HG03135 (cell line): ENCODE results near the gene TMEM18.

Source experiments
- ATAC-seq: cut with Tn5 transposase; IDR thresholded peaks from one replicate; pipeline ENCODE4 v1.9.1; 2021; ENCODE audit warnings: mild to moderate bottlenecking, moderate library complexity; ENCODE audit not compliant: unreplicated experiment

The TMEM18 gene

DNA sequence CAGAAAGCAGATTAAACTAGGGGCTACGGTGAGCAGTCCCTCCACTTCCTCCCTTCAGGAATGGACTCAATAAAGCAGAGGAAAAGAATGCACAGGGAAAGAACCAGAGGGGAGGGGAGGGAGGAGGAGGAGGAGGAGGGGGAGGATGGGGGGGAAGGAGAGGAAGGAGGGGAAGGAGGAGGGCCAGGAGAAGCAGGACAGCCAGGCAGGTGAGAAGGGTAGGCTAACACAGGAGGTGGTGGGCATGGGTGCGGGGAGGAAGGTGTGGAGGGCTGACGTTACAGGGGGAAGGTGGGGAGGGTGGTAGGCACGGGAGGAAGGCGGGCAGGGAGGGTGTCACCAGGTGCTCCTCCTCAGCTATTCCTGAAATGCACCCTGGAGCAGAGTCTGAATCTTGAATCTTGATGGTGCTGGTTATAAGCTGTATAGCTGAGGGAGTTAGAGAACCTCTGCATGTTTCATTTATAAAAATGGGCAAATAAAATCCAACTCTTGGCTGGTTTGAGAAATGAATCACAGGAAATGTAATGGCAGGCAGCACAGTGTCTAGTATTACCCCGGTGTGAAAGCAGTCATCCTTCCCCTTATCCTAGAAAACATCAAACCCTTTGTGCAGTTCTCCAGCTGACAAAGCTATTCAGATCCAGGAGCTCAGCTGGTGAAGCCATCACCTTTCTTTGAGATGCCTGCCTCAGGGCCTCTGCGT, 3.4 kb downstream of the TMEM18 start:
- no peak for ATAC-seq

DNA sequence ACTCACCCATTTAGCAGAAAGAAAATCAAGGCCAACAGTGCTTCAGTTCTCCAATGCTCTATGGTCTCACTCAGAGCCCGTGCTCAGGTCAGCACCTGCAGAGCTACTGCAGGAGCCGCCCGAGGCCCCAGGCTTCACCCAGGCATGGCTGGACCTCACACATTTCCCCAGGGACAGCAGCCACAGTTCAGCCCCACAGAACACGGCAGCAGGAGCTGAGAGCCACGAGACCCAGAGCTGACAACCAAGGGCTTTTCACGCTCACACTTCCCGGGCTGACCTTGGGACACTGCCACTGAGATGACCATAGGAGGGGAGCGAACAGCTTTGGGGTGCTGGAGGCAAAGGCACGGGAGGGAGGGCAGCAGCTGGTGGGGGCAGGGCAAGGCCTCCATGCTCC, 4.2 kb downstream of the TMEM18 start:
- ATAC-seq, result no peak

DNA sequence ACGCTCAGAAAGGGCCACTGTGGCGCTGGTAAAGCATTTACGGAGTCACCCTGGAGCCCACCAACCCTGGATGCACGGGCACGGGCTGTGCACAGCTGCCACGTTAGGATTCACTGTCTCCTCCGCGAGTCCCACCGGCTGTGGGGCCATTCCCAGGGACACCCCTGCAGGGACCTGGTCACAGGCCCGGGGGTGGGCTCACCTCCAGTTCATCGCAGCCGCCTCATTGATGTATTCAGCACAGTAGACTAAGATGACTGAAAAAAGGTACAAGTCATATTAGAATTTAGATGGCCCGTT, 4.7 kb downstream of the TMEM18 start:
- ATAC-seq, result no peak

DNA sequence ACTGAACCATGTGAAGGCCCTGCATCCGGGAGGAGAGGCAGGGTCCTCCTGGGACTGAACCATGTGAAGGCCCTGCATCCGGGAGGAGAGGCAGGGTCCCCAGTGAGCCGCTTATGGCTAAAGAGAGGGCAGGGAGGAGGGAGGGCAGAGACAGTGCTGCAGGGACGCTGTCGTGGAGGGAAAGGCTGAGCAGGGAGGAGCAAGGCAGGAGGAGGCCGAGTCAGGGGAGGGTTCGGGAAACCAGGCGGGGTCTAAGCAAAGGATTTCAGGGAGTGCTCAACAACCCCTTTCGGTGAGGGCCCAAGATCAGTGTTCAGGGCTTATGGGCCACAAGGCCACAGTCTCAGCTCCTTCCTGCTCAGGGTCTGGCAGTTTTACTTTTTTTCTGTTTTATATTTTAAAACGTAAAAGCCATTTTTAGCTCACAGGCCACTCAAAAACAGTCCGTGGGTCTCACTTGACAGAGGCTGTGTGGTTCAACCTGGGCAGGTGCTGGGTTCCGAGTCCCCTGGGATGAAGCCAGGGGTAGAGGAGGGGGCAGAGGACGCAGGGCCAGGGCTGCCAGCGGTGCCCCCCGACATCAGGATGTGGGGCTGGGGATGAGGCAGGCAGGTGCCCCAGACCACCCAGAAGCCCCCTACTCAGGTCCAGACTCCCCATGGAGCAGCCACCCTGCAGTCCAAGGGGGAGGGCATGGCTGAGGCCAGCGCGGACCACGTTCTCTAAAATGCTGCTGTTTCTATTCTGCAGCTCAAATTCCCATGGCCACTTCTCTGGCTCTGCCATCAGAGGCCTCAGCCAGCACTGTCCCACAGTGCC, 5.2 kb downstream of the TMEM18 start:
- no peak for ATAC-seq

DNA sequence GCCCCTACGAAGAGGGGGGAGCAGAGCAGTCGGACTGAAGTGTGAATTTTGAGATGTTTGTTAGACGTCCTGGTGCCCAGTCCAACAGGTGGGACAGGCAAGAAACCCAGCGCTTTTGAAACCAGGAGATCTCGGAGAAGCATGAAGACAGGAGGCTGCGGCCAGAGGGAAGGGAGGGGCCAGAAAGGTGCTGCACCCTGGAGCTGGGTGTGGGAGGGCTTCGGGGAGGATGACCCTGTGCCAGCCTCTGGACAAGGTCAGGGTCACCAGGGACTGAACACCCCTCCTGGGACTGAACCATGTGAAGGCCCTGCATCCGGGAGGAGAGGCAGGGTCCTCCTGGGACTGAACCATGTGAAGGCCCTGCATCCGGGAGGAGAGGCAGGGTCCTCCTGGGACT, 6.1 kb downstream of the TMEM18 start:
- no peak for ATAC-seq

DNA sequence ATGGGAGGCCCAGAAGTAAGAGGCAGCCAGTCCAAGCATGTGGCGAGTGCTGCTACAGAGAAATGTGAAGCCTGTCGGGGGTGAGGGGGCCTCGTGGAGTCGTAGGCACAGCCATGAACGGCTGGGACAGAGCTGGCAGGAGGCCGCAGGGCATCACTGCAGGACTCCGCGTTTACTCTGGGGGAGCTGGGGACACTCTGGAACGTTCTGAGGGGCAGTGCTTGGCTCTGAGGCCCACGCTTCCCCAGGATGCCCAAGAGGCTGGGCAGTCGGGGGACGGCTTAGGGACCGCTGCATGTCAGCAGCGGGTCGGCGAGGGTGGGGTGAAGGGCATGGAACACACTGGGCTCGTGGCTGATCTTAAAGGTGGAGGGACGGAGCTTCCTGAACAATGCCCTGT, 6.6 kb downstream of the TMEM18 start:
- no peak for ATAC-seq

DNA sequence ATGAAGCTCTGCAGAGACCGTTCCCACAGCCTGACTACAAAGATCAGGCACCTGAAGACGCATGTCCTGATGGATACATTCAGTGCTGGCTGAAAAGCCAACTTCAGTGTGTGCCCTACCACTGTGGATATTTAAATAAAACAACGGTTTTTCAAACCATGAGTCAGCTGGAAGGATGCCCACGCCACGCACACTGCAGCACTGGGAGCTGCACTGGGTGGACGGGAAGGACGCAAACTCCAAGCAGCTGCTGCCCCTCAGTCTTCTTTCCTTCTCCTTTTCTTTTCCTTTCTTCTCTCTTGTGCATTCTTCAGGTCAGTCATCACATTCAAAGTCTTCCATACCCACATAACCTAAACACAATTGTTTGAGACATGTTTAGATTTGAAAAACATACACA, 7.9 kb downstream of the TMEM18 start:
- no peak for ATAC-seq

DNA sequence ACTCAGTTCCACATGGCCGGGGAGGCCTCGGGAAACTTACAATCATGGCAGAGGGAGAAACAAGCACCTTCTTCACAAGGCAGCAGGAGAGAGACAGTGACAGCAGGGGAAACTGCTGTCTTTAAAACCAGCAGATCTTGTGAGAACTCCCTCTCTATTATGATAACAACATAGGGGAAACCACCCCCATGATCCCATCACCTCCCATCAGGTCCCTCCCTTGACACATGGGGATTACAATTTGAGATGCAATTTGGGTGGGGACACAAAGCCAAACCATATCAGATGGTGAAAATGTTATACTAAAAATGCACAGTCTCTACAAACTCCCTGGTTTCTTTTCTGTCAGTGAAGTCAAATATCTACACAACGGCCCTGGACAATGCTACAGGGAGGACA, 9.2 kb downstream of the TMEM18 start:
- no peak for ATAC-seq

DNA sequence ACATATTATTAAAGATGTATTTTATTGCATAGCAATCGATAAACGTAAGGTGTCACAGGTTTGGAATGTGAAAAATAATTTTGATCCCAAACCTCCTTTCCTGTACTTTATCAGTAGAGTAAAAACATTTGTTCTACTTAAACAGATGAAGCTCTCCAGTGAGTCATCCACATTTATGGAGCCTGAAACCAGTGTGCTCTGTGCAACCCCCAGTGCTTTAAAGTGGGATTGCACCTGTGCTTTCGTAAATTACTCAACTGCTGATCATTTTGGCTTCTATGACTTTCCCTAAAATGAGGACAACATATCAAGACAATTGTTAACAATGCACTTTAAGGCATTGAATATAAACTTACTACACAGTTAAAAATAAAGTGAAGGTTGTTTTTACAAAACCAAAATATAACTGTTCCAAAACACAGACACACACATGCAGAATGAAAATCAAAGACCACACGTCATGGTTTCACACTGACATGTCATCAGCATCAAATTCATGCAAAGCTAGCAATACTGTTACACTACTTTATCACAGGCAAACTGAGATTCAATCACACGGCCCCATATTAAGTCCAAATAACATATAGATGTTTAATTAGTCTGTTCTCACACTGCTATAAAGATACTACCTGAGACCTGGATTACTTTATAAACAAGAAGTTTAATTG, 9.7 kb downstream of the TMEM18 start:
- ATAC-seq, result no peak

DNA sequence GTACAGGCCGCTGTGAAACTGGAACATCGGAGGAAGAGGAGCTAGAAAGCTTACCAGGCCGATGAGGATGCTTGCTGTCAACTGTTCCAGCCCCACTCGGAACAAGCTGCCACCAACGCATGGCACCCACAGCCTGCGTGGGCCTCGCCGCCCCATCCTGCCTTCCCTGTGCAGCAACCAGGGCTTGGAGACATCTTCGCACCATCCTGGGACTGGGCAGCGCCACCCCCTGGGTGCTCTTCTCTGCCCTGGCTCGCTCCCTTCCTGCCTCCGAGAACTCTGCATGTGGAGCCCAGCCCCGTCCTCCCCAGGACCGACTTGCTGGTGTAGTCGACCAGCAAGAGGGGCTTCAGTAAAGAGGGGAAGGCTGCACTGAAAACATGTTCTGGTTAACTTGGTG, 10.8 kb downstream of the TMEM18 start:
- no peak for ATAC-seq

DNA sequence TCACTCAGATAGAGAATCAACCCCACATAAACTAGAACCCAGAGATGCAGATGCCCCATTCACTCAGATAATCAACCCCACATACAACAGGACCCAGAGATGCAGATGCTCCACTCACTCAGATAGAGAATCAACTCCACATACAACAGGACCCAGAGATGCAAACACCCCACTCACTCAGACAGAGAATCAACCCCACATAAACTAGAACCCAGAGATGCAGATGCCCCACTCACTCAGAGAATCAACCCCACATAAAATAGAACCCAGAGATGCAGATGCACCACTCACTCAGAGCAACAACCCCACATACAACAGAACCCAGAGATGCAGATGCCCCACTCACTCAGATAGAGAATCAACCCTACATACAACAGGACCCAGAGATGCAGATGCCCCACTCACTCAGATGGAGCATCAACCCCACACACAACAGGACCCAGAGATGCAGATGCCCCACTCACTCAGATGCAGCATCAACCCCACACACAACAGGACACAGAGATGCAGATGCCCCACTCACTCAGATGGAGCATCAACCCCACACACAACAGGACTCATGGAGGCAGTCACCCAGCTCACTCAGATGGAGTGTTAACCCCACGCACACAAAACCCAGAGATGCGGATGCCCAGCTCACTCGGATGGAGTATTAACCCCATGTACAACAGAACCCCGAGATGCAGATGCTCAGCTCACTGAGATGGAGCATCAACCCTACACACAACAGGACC, 11.7 kb downstream of the TMEM18 start:
- ATAC-seq, result no peak

DNA sequence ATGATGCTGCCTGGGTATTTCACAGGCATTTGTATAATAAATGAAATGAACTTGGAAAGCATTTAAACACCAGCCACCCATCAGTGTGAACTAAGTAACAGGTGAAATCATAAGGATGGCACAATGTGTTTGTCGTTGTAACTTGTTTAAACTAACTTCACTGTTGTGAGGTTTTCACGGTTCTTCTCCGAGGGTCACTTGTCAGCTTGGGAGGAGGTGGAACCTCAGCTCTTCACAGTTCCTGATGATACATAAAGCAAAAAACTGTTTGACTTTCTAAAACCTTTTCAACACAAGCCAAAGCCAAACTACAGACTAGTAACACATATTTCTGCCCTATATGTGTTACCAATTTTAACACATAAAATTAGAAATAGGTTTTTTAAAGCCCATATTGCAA, 13.1 kb downstream of the TMEM18 start:
- ATAC-seq, result no peak

DNA sequence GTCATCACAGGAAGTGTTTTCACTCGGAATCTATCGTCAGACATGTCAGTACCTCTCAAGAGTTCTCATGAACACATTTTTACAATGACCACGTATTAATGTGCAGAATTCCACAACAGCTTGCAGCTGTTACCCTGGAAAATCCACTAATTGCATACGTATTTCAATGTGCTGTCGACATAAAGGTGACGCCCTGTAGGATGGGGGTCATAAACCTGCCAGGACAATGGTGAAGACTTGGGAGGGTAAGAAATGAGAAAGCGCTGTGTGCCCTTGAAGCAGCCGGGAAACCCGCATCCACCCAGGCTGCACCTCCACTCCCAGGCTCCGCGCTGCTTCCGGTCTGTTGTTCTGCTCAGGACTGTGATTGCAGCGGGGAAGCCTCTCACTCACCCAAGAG, 14.0 kb downstream of the TMEM18 start:
- no peak for ATAC-seq

DNA sequence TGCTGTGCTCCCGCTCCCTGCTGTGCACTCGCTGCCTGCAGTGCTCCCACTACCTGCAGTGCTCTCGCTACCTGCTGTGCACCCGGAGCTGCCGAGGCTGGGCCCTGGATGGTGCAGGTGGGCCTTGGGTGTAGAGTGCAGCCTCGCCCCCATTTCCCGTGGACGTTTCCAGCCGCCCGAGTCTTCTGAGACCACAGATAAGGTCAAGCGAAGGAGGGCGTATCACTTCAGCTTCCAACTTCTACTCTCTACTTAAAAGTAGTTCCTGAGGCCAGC, 15.9 kb downstream of the TMEM18 start:
- ATAC-seq, result no peak

DNA sequence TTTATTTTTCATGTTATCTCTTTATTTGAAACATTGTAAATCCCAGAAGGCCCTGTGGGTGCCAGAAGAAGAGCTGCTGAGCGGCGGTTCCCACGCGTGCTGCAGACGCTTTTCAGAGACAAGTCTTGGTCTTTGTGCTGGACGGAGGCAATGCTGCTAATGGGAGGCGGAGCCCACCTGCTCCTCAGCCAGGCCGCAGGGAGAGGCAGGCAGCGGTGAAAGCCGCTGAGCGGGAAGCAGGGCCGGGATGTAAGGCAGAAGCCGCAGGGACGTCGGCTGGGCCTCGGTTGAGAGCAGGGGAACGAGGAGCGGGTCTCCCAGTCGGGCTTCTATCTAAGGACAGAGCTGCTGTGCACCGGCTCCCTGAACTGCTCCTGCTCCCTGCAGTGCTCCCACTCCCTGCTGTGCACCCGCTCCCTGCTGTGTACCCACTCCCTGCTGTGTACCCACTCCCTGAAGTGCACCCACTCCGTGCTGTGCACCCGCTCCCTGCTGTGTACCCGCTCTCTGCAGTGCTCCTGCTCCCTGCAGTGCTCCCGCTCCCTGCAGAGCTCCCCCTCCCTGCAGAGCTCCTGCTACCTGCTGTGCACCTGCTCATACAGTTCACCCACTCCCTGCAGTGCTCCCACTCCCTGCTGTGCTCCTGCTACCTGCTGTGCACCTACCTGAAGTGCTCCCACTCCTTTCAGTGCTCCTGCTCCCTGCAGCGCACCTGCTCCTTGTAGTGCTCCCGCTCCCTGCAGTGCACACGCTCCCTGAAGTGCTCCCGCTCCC, 16.4 kb downstream of the TMEM18 start:
- ATAC-seq, result no peak

DNA sequence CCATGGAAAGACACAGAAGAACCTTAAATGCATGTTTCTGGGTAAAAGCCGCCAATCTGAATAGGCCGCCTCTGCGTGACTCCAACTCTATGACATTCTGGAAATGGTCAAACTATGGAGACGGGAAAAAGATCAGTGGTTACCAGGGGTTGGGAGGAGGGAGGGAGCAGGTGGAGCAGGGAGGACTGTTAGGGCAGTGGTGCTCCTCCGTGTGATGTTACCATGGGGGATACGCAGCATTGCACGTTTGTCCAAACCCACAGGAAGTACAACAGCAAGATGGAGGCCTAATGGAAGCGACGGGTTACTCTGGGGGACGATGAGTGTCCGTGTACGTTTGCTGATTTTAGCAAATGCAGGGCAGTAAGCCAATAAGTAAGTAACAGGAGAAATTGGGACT, 17.2 kb downstream of the TMEM18 start:
- no peak for ATAC-seq

DNA sequence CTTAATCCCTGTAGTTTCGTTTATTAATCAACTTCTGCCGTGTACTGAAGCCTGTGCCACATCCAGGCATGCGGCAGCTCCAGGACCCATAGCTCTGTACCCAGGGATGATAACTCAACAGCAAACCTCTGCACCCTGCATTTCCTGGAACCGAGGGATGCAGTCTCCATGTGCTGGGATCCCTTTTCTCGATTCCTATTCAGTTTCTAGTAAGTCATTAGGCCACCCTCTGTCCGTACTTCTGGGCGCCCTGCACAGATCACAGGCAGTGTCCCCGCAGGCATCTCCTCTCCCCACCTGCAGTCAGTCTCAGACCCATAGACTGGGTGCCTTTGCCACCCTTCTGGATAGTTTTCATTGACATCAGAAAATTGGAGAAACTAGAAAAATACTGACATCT, 18.8 kb downstream of the TMEM18 start:
- ATAC-seq, result no peak

DNA sequence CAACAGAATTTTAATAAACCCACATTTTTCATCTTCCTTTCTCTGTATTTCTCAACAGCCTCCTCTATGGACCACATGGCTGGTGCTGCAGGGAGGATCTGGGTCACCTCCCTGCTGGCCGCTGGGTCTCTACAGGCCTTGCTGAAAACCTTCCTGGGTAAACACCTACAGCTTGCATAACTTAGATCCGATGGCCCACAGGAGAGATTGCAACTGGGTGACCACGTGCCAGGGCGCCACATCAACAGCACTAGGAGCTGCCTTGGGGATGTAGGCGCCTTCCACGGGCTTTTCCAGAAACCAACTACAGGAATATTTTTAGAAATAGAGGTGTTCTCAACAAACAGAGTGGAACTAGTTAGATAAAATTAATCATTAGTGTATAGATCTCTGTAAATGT, 19.4 kb downstream of the TMEM18 start:
- ATAC-seq, result no peak

DNA sequence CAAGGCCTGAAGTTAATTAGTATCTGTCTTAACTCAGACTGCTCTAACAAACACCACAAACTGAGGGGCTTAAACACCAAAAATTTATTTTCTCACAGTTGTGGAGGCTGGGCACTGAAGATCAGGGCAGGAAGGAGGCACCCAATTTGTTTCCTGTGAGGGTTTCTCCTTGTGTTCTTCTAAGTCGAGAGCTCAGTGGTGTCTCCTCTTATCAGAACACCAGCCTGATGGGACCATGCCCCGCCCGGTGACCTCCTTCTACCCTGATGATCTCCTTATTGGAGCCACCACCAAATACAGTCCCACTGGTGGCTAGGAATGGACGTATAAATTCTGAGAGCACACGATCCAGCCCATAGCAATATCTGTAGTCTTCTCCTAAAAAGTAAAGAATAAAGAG, 20.5 kb downstream of the TMEM18 start:
- ATAC-seq, result no peak

DNA sequence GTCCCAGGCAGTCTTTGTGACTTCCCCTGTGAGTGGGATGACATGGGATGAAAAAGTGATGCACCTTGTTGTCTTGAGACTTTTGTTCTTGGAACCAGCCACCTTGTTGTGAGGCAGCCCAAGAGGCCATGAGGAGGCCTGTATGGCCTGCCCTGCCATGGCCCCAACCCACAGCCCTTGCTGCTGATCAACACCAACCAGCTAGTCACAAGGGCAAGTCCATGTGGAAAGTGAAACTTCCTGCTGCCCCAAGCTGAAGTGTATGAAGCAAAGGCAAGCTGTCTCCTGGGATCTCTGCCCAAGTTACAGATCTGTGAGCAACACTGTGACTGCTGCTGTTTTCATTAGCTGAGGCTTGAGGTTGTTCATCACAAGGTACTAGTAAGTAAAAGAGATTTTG, 21.6 kb downstream of the TMEM18 start:
- no peak for ATAC-seq

DNA sequence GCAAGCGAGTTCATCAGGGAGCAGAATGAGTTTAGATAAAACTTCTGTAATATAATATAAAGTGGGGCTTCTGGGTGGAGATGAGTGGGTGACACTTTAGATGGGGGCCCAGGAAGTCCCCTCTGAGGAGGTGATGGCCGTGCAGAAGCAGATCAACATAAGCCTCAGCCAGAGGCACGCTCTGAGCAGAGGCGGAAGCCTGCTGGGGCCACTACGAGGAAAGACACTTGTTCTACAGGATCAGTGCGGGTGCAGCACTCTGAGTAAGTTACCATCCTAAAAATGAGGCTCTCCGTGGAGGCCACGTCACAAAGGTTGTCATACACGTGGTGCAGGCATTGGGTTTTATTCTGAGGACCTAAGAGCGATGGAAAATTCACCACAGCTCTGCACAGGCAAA, 22.3 kb downstream of the TMEM18 start:
- ATAC-seq, result no peak
